ENCODE data around the gene KCNK13. TPM values are rescaled to one million over a fixed set of nuclear protein-coding genes. Genes with fewer than 3 reads are reported as not detected.
"Not testable (repeated sequence)": the region's sequence is repeated elsewhere in the genome, so short reads cannot be mapped to it uniquely, and the experiment has no call there.

The KCNK13 gene
- total RNA-seq, 1 donor from 2014 or later, result 0.10 TPM

DNA sequence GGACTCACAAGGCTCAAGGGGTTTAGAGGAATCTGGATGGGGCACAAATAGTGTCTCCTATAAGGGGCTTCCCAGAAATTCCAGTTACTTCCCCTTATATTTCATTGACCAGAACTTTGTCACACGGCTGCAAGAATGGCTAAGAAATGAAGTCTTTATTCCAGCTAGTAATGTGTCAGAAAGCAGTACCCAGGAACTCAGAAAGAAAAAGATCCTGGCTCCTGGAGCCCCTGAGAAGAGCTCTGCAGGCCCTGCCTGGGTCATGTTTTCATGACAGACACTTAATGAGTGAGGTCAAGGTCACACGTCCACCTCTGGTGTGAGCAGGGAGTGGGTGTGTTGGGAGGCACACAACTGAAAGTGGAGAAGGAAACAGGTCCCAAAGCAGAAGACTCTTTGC, 17.8 kb downstream of the KCNK13 start:
- Mint-ChIP-seq H3K27ac (ENCODE audit: unreplicated experiment) (no peak overlapping the region), H3K27me3 (ENCODE audit: unreplicated experiment) (no peaks in the 10 kb centered on the region), H3K4me3 (ENCODE audit: unreplicated experiment) (no peak overlapping the region), H3K4me1 (ENCODE audit: unreplicated experiment) (no peaks in the 10 kb centered on the region), H3K36me3 (ENCODE audit: low read depth, unreplicated experiment) (no peaks in the 10 kb centered on the region), H3K9me3 (ENCODE audit: unreplicated experiment) (no peaks in the 10 kb centered on the region)
- DNase-seq (ENCODE audit: low spot score), result no peak
- TF ChIP-seq CTCF (IDR thresholded peaks at IDR 0.05; ENCODE audit: unreplicated experiment), result no peak

GRCh38 chr14:90087433-90087832, 25.6 kb downstream of the KCNK13 start:
- no peak for TF ChIP-seq CTCF (IDR thresholded peaks at IDR 0.05; ENCODE audit: unreplicated experiment)
- no peak overlapping the region for H3K27ac Mint-ChIP-seq (ENCODE audit: unreplicated experiment)
- H3K4me1 Mint-ChIP-seq (ENCODE audit: unreplicated experiment), result no peaks in the 10 kb centered on the region
- H3K27me3 Mint-ChIP-seq (ENCODE audit: unreplicated experiment), result no peaks in the 10 kb centered on the region
- H3K36me3 Mint-ChIP-seq (ENCODE audit: low read depth, unreplicated experiment), result no peaks in the 10 kb centered on the region
- H3K9me3 Mint-ChIP-seq (ENCODE audit: unreplicated experiment), result no peaks in the 10 kb centered on the region
- no peak for DNase-seq (ENCODE audit: low spot score)
- no peak overlapping the region for H3K4me3 Mint-ChIP-seq (ENCODE audit: unreplicated experiment)

- no peaks in the 10 kb centered on the region for H3K27me3 Mint-ChIP-seq (ENCODE audit: unreplicated experiment)
- TF ChIP-seq CTCF (IDR thresholded peaks at IDR 0.05; ENCODE audit: unreplicated experiment), result no peak
- H3K9me3 Mint-ChIP-seq (ENCODE audit: unreplicated experiment), result no peaks in the 10 kb centered on the region
- no peak overlapping the region for H3K27ac Mint-ChIP-seq (ENCODE audit: unreplicated experiment)
- DNase-seq (ENCODE audit: low spot score), result no peak
- H3K4me1 Mint-ChIP-seq (ENCODE audit: unreplicated experiment), result no peaks in the 10 kb centered on the region
- no peak overlapping the region for H3K4me3 Mint-ChIP-seq (ENCODE audit: unreplicated experiment)
- H3K36me3 Mint-ChIP-seq (ENCODE audit: low read depth, unreplicated experiment), result no peaks in the 10 kb centered on the region
Measured at GRCh38 chr14:90088176-90088575, 26.4 kb downstream of the KCNK13 start.

GRCh38 chr14:90089486-90089885, 27.7 kb downstream of the KCNK13 start:
- H3K27ac Mint-ChIP-seq (ENCODE audit: unreplicated experiment); H3K9me3 Mint-ChIP-seq (ENCODE audit: unreplicated experiment); H3K4me3 Mint-ChIP-seq (ENCODE audit: unreplicated experiment); DNase-seq (ENCODE audit: low spot score); H3K4me1 Mint-ChIP-seq (ENCODE audit: unreplicated experiment); H3K27me3 Mint-ChIP-seq (ENCODE audit: unreplicated experiment); H3K36me3 Mint-ChIP-seq (ENCODE audit: low read depth, unreplicated experiment): not testable (repeated sequence)

DNA sequence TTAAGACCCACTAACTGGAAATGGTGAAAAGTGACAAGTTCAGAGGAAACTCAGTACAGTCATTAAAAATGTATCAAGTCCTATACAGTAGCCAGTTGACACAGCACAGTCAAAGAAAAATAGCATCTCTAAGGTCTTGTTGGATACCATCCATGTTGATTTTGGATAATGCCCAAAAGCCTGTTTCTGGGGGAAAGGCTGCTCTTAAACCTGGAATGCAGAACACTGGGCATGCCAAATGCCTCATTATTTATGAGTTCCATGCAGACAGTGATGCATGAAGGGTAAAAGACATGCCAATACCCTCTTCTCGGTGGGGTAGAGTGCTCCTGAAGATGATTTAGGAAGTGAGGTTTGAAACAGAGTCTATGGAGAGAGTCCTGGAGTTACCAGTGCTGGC, 29.6 kb downstream of the KCNK13 start:
- no peak for DNase-seq (ENCODE audit: low spot score)
- Mint-ChIP-seq H3K27ac (ENCODE audit: unreplicated experiment) (no peak overlapping the region), H3K36me3 (ENCODE audit: low read depth, unreplicated experiment) (no peaks in the 10 kb centered on the region), H3K27me3 (ENCODE audit: unreplicated experiment) (peaks cover 3% of the 10 kb centered on the region), H3K9me3 (ENCODE audit: unreplicated experiment) (no peaks in the 10 kb centered on the region), H3K4me3 (ENCODE audit: unreplicated experiment) (no peak overlapping the region), H3K4me1 (ENCODE audit: unreplicated experiment) (peaks cover 5% of the 10 kb centered on the region)
- no peak for TF ChIP-seq CTCF (IDR thresholded peaks at IDR 0.05; ENCODE audit: unreplicated experiment)
